B cell (primary cell): ENCODE measurements around the gene PTPN6. TPM values are rescaled to one million over a fixed set of nuclear protein-coding genes. Genes with fewer than 3 reads are reported as not detected.

Experiments
- ATAC-seq: fragments of 200-7000 bp; cut with Tn5 transposase; one replicate; pipeline ENCODE4 v1.10.0; 2021; ENCODE audit warnings: low read depth, mild to moderate bottlenecking, moderate number of reproducible peaks, moderate library complexity
- CTCF ChIA-PET: fragments of 350-600 bp; sonication (Branson Sonifier 250); formaldehyde crosslinking; loops from one replicate; lab custom pipeline; 2021; ENCODE audit warnings: antibody characterized with exemption, inconsistent platforms; lab: Charles Lee
- POLR2A ChIA-PET: fragments of 350-600 bp; sonication (Branson Sonifier 250); formaldehyde crosslinking; loops from one replicate; lab custom pipeline; 2021; ENCODE audit warnings: antibody characterized with exemption; lab: Charles Lee
- DNase-seq: peaks from one replicate; pipeline ENCODE4 v3.0.0; 2013
- H2AFZ ChIP-seq: 2 replicates; pipeline ENCODE4 v1.6.1; 2012; ENCODE audit warnings: mild to moderate bottlenecking, low read depth, low read length; ENCODE audit not compliant: insufficient read depth, poor library complexity, severe bottlenecking
- H3K27ac ChIP-seq, 2 donors: 1 replicate in 1 of 2; 2 replicates in 1 of 2; pipeline ENCODE4 v1.5.1; 2012 to 2013; ENCODE audit warnings: low read length in 2 of 2, mild to moderate bottlenecking in 2 of 2, moderate library complexity in 1 of 2
- H3K27me3 ChIP-seq, 4 experiments: fragments of 200-600 bp in 1 of 4; sonication (generic) in 1 of 4; replicated peaks in 1 of 4; 1 replicate in 2 of 4; 2 replicates in 2 of 4; pipeline versions ENCODE4 v1.6.1 to v1.7.0; 2013 to 2016; ENCODE audit warnings: low read length in 3 of 4, mild to moderate bottlenecking in 2 of 4, mixed read lengths in 1 of 4, moderate library complexity in 1 of 4; ENCODE audit not compliant: insufficient read depth in 4 of 4, control insufficient read depth in 3 of 4; ENCODE audit errors: control extremely low read depth in 1 of 4
- H3K36me3 ChIP-seq, 2 experiments: replicated peaks in 1 of 2; 1 replicate in 1 of 2; 2 replicates in 1 of 2; pipeline versions ENCODE4 v1.6.1 to v1.7.1; 2013; ENCODE audit warnings: low read length in 1 of 2; ENCODE audit not compliant: insufficient read depth in 2 of 2, control insufficient read depth in 1 of 2; ENCODE audit errors: control extremely low read depth in 1 of 2, extremely low read depth in 1 of 2
- H3K4me1 ChIP-seq, 2 donors: fragments of 200-600 bp in 1 of 2; sonication (generic) in 1 of 2; 1 replicate in 1 of 2; 2 replicates in 1 of 2; pipeline versions ENCODE4 v1.5.1 to v1.6.1; 2013 to 2017; ENCODE audit warnings: low read length in 2 of 2; ENCODE audit not compliant: control insufficient read depth in 2 of 2, insufficient read depth in 2 of 2
- H3K4me2 ChIP-seq: replicated peaks from 2 replicates; pipeline ENCODE3; 2012; ENCODE audit warnings: mild to moderate bottlenecking, low read depth, low read length; ENCODE audit not compliant: poor library complexity, severe bottlenecking
- H3K4me3 ChIP-seq, 5 experiments: fragments of 200-600 bp in 1 of 5; sonication (generic) in 1 of 5; 1 replicate in 3 of 5; 2 replicates in 2 of 5; pipeline versions ENCODE4 v1.5.1 to v1.7.0; 2011 to 2016; ENCODE audit warnings: low read length in 4 of 5, mild to moderate bottlenecking in 4 of 5, low read depth in 2 of 5, control low read depth in 1 of 5, moderate library complexity in 1 of 5; ENCODE audit not compliant: insufficient read depth in 1 of 5; ENCODE audit errors: control extremely low read depth in 1 of 5, extremely low read depth in 1 of 5
- H3K79me2 ChIP-seq: fragments of 200-600 bp; sonication (generic); one replicate; pipeline ENCODE4 v1.6.0; 2016; ENCODE audit warnings: low read length; ENCODE audit not compliant: control insufficient read depth, insufficient read depth
- H3K9ac ChIP-seq: fragments of 200-600 bp; sonication (generic); 2 replicates; pipeline ENCODE4 v1.6.1; 2017; ENCODE audit warnings: mild to moderate bottlenecking, low read length, moderate library complexity
- H3K9me3 ChIP-seq, 3 donors: one replicate each; pipeline versions ENCODE4 v1.6.1 to v1.7.1; 2013; ENCODE audit warnings: low read length in 2 of 3; ENCODE audit not compliant: control insufficient read depth in 2 of 3, insufficient read depth in 1 of 3; ENCODE audit errors: control extremely low read depth in 1 of 3
- H4K20me1 ChIP-seq: 2 replicates; pipeline ENCODE4 v1.6.0; 2012; ENCODE audit warnings: mild to moderate bottlenecking, low read length; ENCODE audit not compliant: insufficient read depth, control insufficient read depth, poor library complexity, severe bottlenecking
- H3K27ac Mint-ChIP-seq: one replicate; pipeline ENCODE4 v1.8.0; 2021; ENCODE audit warnings: mixed read lengths
- H3K27me3 Mint-ChIP-seq: one replicate; pipeline ENCODE4 v1.8.0; 2021; ENCODE audit warnings: mixed read lengths
- H3K4me1 Mint-ChIP-seq: one replicate; pipeline ENCODE4 v1.8.0; 2021; ENCODE audit warnings: mixed read lengths
- H3K4me3 Mint-ChIP-seq: one replicate; pipeline ENCODE4 v1.8.0; 2021; ENCODE audit warnings: mixed read lengths
- H3K9me3 Mint-ChIP-seq: one replicate; pipeline ENCODE4 v1.8.0; 2022; ENCODE audit warnings: mixed read lengths; ENCODE audit not compliant: insufficient read depth
- CTCF ChIP-seq: fragments of 200-600 bp; IDR thresholded peaks from one replicate; pipeline ENCODE4 v1.8.0; 2022; ENCODE audit warnings: antibody characterized with exemption, mild to moderate bottlenecking
- EZH2 ChIP-seq: IDR thresholded peaks from 2 replicates; pipeline ENCODE4 v1.6.1; 2012; ENCODE audit warnings: borderline replicate concordance, low read depth, mild to moderate bottlenecking, moderate library complexity, low read length; ENCODE audit not compliant: insufficient read depth, poor library complexity, severe bottlenecking
- WGBS: methylation state at CpG from one replicate; pipeline ENCODE4 v1.1.5; 2013; ENCODE audit warnings: missing lambda C conversion rate; ENCODE audit not compliant: insufficient coverage; 5-methylcytosine and 5-hydroxymethylcytosine counted together
- intact Hi-C: fragments of 100-400 bp; cut with micrococcal nuclease; formaldehyde crosslinking; loops from one replicate; pipeline ENCODE4 v1.10.0; 2022
- polyA plus RNA-seq: library from polyadenylated mRNA; depleted of rRNA; stranded (reverse); fragments of >200 nt; gene quantifications from 2 replicates; pipeline ENCODE4 v1.2.3, GENCODE V29; 2012
- total RNA-seq, 2 donors: library from RNA; stranded (reverse); fragments of 120-200 nt in 1 of 2; gene quantifications; 1 replicate in 1 of 2; 2 replicates in 1 of 2; pipeline versions ENCODE4 v1.2.3 to v1.2.4, GENCODE V29; 2013 to 2022

PTPN6 gene
- total and polyA plus RNA-seq, 2 donors (not counting 1 experiment from before 2014, with no cell fraction given) = 312 to 874 TPM

- WGBS = under 1% methylated on average over 77 of the region's 80 CpGs
- ATAC-seq (peak; percentile 91), DNase-seq (peak; percentile 98)
- Mint-ChIP-seq H3K4me3 (peak overlapping the region; percentile 87), H3K27me3 (no peaks in the 10 kb centered on the region), H3K9me3 (no peaks in the 10 kb centered on the region), H3K27ac (peak overlapping the region; percentile 97), H3K4me1 (peaks cover 37% of the 10 kb centered on the region)
- Histone ChIP-seq H4K20me1 (no peaks in the 10 kb centered on the region), H3K4me3 (peak overlapping the region; percentile 28 to 94 (median 80)), H3K27me3 (no peaks in the 10 kb centered on the region), H2AFZ (peak overlapping the region; percentile 79), H3K9me3 (no peaks in the 10 kb centered on the region), H3K9ac (peak overlapping the region; percentile 75), H3K4me2 (peak overlapping the region; percentile 97), H3K79me2 (peaks cover 20% of the 10 kb centered on the region), H3K36me3 (peaks cover 0 to 20% of the 10 kb centered on the region in 2 experiments), H3K4me1 (peaks cover 18 to 31% of the 10 kb centered on the region in 2 donors), H3K27ac (peak overlapping the region; percentile 88 to 91)
- TF ChIP-seq EZH2 (no peak), CTCF (peak; percentile 92)
- ChIA-PET POLR2A (interaction anchor here (0.6 to 18.5 kb wide), 12 partner anchors 10 to 185 kb away, joined by 3 to 662 read pairs (median 5); partner anchors contain the start of genes ATN1, LPCAT3, LRRC23 and MLF2), CTCF (interaction anchor here (0.6 to 16.6 kb wide), 18 partner anchors 9 to 274 kb away, joined by 3 to 944 read pairs (median 8); partner anchors contain the start of genes ENO2, LRRC23, MLF2 and PTPN6)
- intact Hi-C loops = loop anchor here (1.0 to 5.0 kb wide), 7 partner anchors 8 to 85 kb away; partner anchors contain the start of genes CDCA3, EMG1, LPCAT3 and PHB2
These were observed 13.4 kb upstream of the PTPN6 start for GRCh38 chr12:6937481-6938352.
